Left kidney (tissue), 2 donors: ENCODE data around the gene TBP. TPM values are rescaled to one million over a fixed set of nuclear protein-coding genes. Genes with fewer than 3 reads are reported as not detected.
"Not testable (repeated sequence)": the region's sequence is repeated elsewhere in the genome, so short reads cannot be mapped to it uniquely, and the experiment has no call there.

Source experiments
- DNase-seq: peaks from one replicate; pipeline ENCODE4 v3.0.0-alpha.2; 2013
- polyA plus RNA-seq: library from polyadenylated mRNA; unstranded; fragments of 120-200 nt; gene quantifications from one replicate; pipeline ENCODE4 v1.2.1, GENCODE V29; 2013; ENCODE audit not compliant: insufficient read length

The TBP gene
- polyA plus RNA-seq, 1 donor, result 28.2 TPM

- DNase-seq, result no peak
Measured at GRCh38 chr6:170605574-170606259, 51.5 kb downstream of the TBP start.

- not testable (repeated sequence) for DNase-seq
Measured at GRCh38 chr6:170609225-170609624, 55.1 kb downstream of the TBP start.

GRCh38 chr6:170612256-170612804 lies 58.2 kb downstream of the TBP start:
- DNase-seq, result not testable (repeated sequence)

- DNase-seq, result not testable (repeated sequence)
Measured at GRCh38 chr6:170616020-170616554, 61.9 kb downstream of the TBP start.

Other genes starting within 250 kb of the TBP start
- 39.9 TPM for gene FAM120B, start 247.6 kb upstream of the TBP start, polyA plus RNA-seq
- 216 TPM for gene PSMB1, start 1.1 kb upstream of the TBP start, polyA plus RNA-seq
- gene PDCD2, start 30.3 kb downstream of the TBP start, polyA plus RNA-seq, result 85.1 TPM